ENCODE measurements around the gene SLC15A4.

The SLC15A4 gene

DNA sequence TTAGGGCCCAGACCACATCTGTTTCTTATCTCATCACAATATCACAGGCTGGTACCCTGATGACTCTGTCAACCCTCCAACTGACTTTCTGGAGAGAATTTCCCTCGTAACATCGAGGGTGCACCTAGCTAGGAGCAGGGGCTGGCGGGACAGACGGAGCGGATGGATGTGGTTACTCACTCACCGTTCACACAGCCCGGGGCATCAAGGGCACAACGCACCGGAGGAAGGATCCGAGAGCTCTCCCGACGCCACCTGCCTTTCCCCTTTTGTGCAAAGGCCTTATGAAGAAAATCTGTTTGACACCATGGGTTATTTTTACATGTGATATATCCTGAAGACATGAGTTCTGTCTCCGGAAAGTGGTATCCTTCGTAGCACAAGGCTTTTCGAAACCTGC is 31.4 kb downstream of the SLC15A4 start:
- Histone ChIP-seq H3K27me3 (ENCODE audit: control insufficient read depth in 1 of 2, insufficient read depth in 1 of 2, low read length in 2 of 2) (no peaks in the 10 kb centered on the region), H2BK120ac (ENCODE audit: low read depth, low read length) (no peak overlapping the region), H3K4me3 (ENCODE audit: insufficient read depth in 1 of 2, low read depth in 1 of 2, low read length in 2 of 2) (no peak overlapping the region), H3K14ac (ENCODE audit: low read length in 2 of 2) (no peak overlapping the region), H3K79me1 (replicated peaks; ENCODE audit: low read length, poor library complexity, severe bottlenecking) (peaks cover 28% of the 10 kb centered on the region), H2BK12ac (ENCODE audit: low read length in 2 of 2) (peak overlapping the region in 1 of 2 experiments; percentile 6), H2AFZ (ENCODE audit: low read depth, low read length) (no peak overlapping the region), H4K8ac (ENCODE audit: low read length) (no peak overlapping the region), H3K27ac (ENCODE audit: low read length, poor library complexity, severe bottlenecking) (no peak overlapping the region), H3K4ac (ENCODE audit: low read depth in 1 of 2, low read length in 2 of 2) (no peak overlapping the region), H3K23ac (ENCODE audit: low read length in 2 of 2) (no peak overlapping the region), H2AK5ac (ENCODE audit: low read length, severe bottlenecking) (no peak overlapping the region), H3K18ac (ENCODE audit: low read depth in 1 of 2, low read length in 2 of 2) (no peak overlapping the region), H3K36me3 (ENCODE audit: control insufficient read depth in 1 of 2, insufficient read depth in 2 of 2, low read depth in 1 of 2, low read length in 2 of 2) (peaks cover 46 to 71% of the 10 kb centered on the region in 2 experiments), H3K4me1 (ENCODE audit: control insufficient read depth, insufficient read depth, low read depth, low read length) (peaks cover 31% of the 10 kb centered on the region), H3K4me2 (ENCODE audit: low read length, poor library complexity, severe bottlenecking) (no peak overlapping the region), H3K9me3 (ENCODE audit: control insufficient read depth, low read length) (no peaks in the 10 kb centered on the region), H2BK15ac (ENCODE audit: low read depth, poor library complexity, severe bottlenecking) (no peak overlapping the region), H2BK5ac (ENCODE audit: low read depth, low read length, poor library complexity, severe bottlenecking) (no peak overlapping the region), H3K9ac (ENCODE audit: low read length) (no peak overlapping the region), H4K91ac (ENCODE audit: low read length) (no peak overlapping the region)
- over 99% methylated on average over 15 of the region's 15 CpGs for WGBS
- DNase-seq = no peak

DNA sequence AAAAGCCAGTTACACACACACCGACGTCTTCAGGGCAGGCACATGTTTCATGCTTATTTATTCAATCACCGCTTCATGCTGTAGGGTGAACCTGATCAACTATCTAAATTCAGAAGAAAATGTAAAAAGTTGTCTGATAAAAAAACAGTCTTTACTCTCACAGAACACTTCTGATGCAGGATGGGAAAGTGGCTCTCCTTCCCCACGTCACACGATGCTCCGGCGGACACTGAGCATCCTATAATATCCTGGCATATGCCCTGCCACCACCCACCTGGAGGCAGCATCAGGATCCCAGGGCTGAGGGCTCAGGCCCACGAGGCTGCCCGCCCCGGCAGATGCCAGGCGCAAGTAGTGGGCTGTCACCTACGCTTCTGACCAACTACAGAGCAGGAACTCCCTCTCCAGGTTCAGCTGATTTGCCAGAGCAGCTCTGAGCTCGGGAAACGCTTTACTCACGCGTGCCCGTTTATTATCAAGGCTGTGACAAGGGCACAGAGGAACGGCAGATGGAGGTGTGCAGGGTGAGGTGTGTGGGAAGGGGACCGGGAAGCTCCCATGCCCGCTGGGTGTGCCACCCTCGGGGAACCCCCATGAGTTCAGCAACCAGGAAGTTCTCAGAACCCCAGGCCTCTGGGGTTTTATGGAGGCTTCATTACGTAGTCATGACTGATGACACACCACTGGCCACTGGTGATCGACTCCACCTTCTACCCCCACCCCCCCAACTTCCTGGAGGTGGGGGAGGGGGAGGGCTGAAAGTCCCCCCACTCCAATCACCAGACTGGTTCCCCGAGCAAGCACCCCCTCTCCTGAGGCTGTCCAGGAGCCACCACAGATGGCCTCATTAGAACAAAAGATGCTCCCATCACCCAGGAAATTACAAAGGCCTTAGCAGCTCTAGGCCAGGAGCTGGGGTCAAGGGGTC is 32.1 kb downstream of the SLC15A4 start:
- no peak overlapping the region for H3K9ac ChIP-seq (ENCODE audit: low read length)
- no peak overlapping the region for H2AFZ ChIP-seq (ENCODE audit: low read depth, low read length)
- peaks cover 49 to 64% of the 10 kb centered on the region in 2 experiments for H3K36me3 ChIP-seq (ENCODE audit: control insufficient read depth in 1 of 2, insufficient read depth in 2 of 2, low read depth in 1 of 2, low read length in 2 of 2)
- no peak overlapping the region for H2BK12ac ChIP-seq (ENCODE audit: low read length in 2 of 2)
- H3K4me3 ChIP-seq (ENCODE audit: insufficient read depth in 1 of 2, low read depth in 1 of 2, low read length in 2 of 2) = no peak overlapping the region
- H2AK5ac ChIP-seq (ENCODE audit: low read length, severe bottlenecking) = no peak overlapping the region
- H3K27me3 ChIP-seq (ENCODE audit: control insufficient read depth in 1 of 2, insufficient read depth in 1 of 2, low read length in 2 of 2) = no peaks in the 10 kb centered on the region
- no peak overlapping the region for H3K14ac ChIP-seq (ENCODE audit: low read length in 2 of 2)
- H3K4ac ChIP-seq (ENCODE audit: low read depth in 1 of 2, low read length in 2 of 2) = no peak overlapping the region
- no peak overlapping the region for H3K27ac ChIP-seq (ENCODE audit: low read length, poor library complexity, severe bottlenecking)
- no peak overlapping the region for H4K8ac ChIP-seq (ENCODE audit: low read length)
- no peak overlapping the region for H3K18ac ChIP-seq (ENCODE audit: low read depth in 1 of 2, low read length in 2 of 2)
- H2BK15ac ChIP-seq (ENCODE audit: low read depth, poor library complexity, severe bottlenecking) = no peak overlapping the region
- H3K4me1 ChIP-seq (ENCODE audit: control insufficient read depth, insufficient read depth, low read depth, low read length) = peaks cover 25% of the 10 kb centered on the region
- no peak overlapping the region for H4K91ac ChIP-seq (ENCODE audit: low read length)
- no peak overlapping the region for H3K23ac ChIP-seq (ENCODE audit: low read length in 2 of 2)
- 98% methylated on average over 21 of the region's 24 CpGs for WGBS
- H3K4me2 ChIP-seq (ENCODE audit: low read length, poor library complexity, severe bottlenecking) = no peak overlapping the region
- H3K9me3 ChIP-seq (ENCODE audit: control insufficient read depth, low read length) = no peaks in the 10 kb centered on the region
- H3K79me1 ChIP-seq (replicated peaks; ENCODE audit: low read length, poor library complexity, severe bottlenecking) = peaks cover 29% of the 10 kb centered on the region
- DNase-seq = no peak
- no peak overlapping the region for H2BK120ac ChIP-seq (ENCODE audit: low read depth, low read length)
- no peak overlapping the region for H2BK5ac ChIP-seq (ENCODE audit: low read depth, low read length, poor library complexity, severe bottlenecking)

DNA sequence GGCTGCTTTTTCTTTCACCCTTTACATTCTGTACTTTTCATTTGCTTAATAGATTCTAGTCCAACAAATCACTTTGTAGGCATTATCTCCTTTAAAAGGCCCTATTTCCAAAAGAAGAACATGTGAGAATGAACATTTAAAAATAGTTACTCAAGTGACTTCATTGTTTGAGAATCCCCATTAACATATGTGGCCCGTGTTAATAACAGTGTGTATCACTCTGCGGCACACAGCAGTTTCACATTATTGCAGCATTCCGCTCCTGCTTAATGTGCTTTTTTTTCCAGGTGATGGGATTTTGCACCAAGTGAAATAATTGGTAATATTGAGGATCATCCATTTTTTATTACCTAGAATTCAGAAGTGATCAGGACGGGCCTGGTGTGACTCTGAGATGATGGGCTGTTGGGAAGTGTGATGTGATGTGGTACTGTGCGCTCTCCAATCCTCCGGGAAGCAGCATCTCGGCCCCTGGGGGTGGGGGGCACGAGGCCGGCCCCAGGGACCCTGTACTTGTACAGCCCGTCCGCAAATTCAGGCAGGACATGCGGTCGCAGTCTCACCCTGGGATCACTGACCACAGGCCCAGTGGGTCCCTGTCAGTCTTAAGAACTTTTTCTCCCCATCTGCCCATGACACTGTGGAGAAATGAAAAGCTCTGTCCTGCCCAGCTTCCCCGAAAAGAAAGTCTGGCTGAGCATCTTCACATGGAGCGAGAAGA is 32.9 kb downstream of the SLC15A4 start:
- Histone ChIP-seq H3K4me1 (ENCODE audit: control insufficient read depth, insufficient read depth, low read depth, low read length) (peaks cover 22% of the 10 kb centered on the region), H2BK5ac (ENCODE audit: low read depth, low read length, poor library complexity, severe bottlenecking) (no peak overlapping the region), H3K4me2 (ENCODE audit: low read length, poor library complexity, severe bottlenecking) (no peak overlapping the region), H3K14ac (ENCODE audit: low read length in 2 of 2) (no peak overlapping the region), H3K27ac (ENCODE audit: low read length, poor library complexity, severe bottlenecking) (no peak overlapping the region), H3K79me1 (replicated peaks; ENCODE audit: low read length, poor library complexity, severe bottlenecking) (peaks cover 29% of the 10 kb centered on the region), H4K91ac (ENCODE audit: low read length) (no peak overlapping the region), H2AFZ (ENCODE audit: low read depth, low read length) (no peak overlapping the region), H3K9me3 (ENCODE audit: control insufficient read depth, low read length) (no peaks in the 10 kb centered on the region), H2AK5ac (ENCODE audit: low read length, severe bottlenecking) (no peak overlapping the region), H3K23ac (ENCODE audit: low read length in 2 of 2) (no peak overlapping the region), H4K8ac (ENCODE audit: low read length) (no peak overlapping the region), H3K4ac (ENCODE audit: low read depth in 1 of 2, low read length in 2 of 2) (no peak overlapping the region), H3K18ac (ENCODE audit: low read depth in 1 of 2, low read length in 2 of 2) (no peak overlapping the region), H3K36me3 (ENCODE audit: control insufficient read depth in 1 of 2, insufficient read depth in 2 of 2, low read depth in 1 of 2, low read length in 2 of 2) (peaks cover 49 to 56% of the 10 kb centered on the region in 2 experiments), H2BK15ac (ENCODE audit: low read depth, poor library complexity, severe bottlenecking) (no peak overlapping the region), H2BK12ac (ENCODE audit: low read length in 2 of 2) (no peak overlapping the region), H3K4me3 (ENCODE audit: insufficient read depth in 1 of 2, low read depth in 1 of 2, low read length in 2 of 2) (no peak overlapping the region), H3K27me3 (ENCODE audit: control insufficient read depth in 1 of 2, insufficient read depth in 1 of 2, low read length in 2 of 2) (no peaks in the 10 kb centered on the region), H3K9ac (ENCODE audit: low read length) (no peak overlapping the region), H2BK120ac (ENCODE audit: low read depth, low read length) (no peak overlapping the region)
- DNase-seq = no peak
- WGBS = 99% methylated on average over 15 of the region's 15 CpGs

DNA sequence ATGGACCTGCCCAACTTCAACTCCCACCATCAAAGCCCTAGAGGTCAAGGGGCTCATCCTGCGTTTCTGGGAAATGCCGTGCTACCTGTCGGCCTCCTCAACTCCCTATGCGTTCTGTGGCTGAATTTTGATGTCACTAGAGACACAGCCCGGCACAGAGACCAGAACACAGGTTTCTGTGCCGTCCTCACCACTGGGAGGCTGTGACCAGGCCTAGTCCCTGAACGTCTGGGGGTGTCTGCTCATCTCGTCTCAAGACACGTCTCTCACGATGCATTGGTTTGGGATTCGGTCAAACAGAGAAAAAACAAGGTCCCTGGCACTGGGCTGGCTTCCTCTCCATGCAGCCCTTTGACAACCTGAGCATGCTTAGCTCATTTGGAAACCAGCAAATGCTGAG is 33.5 kb downstream of the SLC15A4 start:
- no peak overlapping the region for H3K27ac ChIP-seq (ENCODE audit: low read length, poor library complexity, severe bottlenecking)
- no peak overlapping the region for H3K14ac ChIP-seq (ENCODE audit: low read length in 2 of 2)
- H2AK5ac ChIP-seq (ENCODE audit: low read length, severe bottlenecking) = no peak overlapping the region
- no peak overlapping the region for H3K4me3 ChIP-seq (ENCODE audit: insufficient read depth in 1 of 2, low read depth in 1 of 2, low read length in 2 of 2)
- H3K27me3 ChIP-seq (ENCODE audit: control insufficient read depth in 1 of 2, insufficient read depth in 1 of 2, low read length in 2 of 2) = no peaks in the 10 kb centered on the region
- H3K79me1 ChIP-seq (replicated peaks; ENCODE audit: low read length, poor library complexity, severe bottlenecking) = peaks cover 26% of the 10 kb centered on the region
- 88% methylated on average over 11 of the region's 11 CpGs for WGBS
- H3K4me1 ChIP-seq (ENCODE audit: control insufficient read depth, insufficient read depth, low read depth, low read length) = peaks cover 21% of the 10 kb centered on the region
- H3K9ac ChIP-seq (ENCODE audit: low read length) = no peak overlapping the region
- H2BK15ac ChIP-seq (ENCODE audit: low read depth, poor library complexity, severe bottlenecking) = no peak overlapping the region
- H4K91ac ChIP-seq (ENCODE audit: low read length) = no peak overlapping the region
- H2BK120ac ChIP-seq (ENCODE audit: low read depth, low read length) = no peak overlapping the region
- H3K4me2 ChIP-seq (ENCODE audit: low read length, poor library complexity, severe bottlenecking) = no peak overlapping the region
- no peaks in the 10 kb centered on the region for H3K9me3 ChIP-seq (ENCODE audit: control insufficient read depth, low read length)
- H2AFZ ChIP-seq (ENCODE audit: low read depth, low read length) = no peak overlapping the region
- H3K23ac ChIP-seq (ENCODE audit: low read length in 2 of 2) = no peak overlapping the region
- no peak overlapping the region for H3K4ac ChIP-seq (ENCODE audit: low read depth in 1 of 2, low read length in 2 of 2)
- H4K8ac ChIP-seq (ENCODE audit: low read length) = no peak overlapping the region
- no peak for DNase-seq
- H3K36me3 ChIP-seq (ENCODE audit: control insufficient read depth in 1 of 2, insufficient read depth in 2 of 2, low read depth in 1 of 2, low read length in 2 of 2) = peaks cover 43 to 50% of the 10 kb centered on the region in 2 experiments
- no peak overlapping the region for H2BK12ac ChIP-seq (ENCODE audit: low read length in 2 of 2)
- no peak overlapping the region for H3K18ac ChIP-seq (ENCODE audit: low read depth in 1 of 2, low read length in 2 of 2)
- H2BK5ac ChIP-seq (ENCODE audit: low read depth, low read length, poor library complexity, severe bottlenecking) = no peak overlapping the region
